Caco-2 (cell line): ENCODE results near the gene KAT8. TPM values are rescaled to one million over a fixed set of nuclear protein-coding genes. Genes with fewer than 3 reads are reported as not detected.

Experiments
- BruUV-seq: library from RNA; stranded (reverse); fragments of 400-500 nt; replicated peaks from 2 replicates; lab custom pipeline; 2021; lab: Mats Ljungman, UMichigan
- CTCF ChIA-PET: fragments of 300-600 bp; sonication (Branson Sonifier 250); formaldehyde crosslinking; loops from one replicate; lab custom pipeline; 2022; ENCODE audit warnings: antibody characterized with exemption; lab: Charles Lee
- POLR2A ChIA-PET: fragments of 300-600 bp; sonication (Branson Sonifier 250); formaldehyde crosslinking; loops from one replicate; lab custom pipeline; 2022; ENCODE audit warnings: antibody characterized with exemption; lab: Charles Lee
- DNase-seq, 2 experiments: peaks; one replicate each; pipeline versions ENCODE4 v3.0.0 to v3.0.0-alpha.2; 2020 to 2022
- H3K27me3 ChIP-seq: replicated peaks from 2 replicates; pipeline ENCODE4 v1.6.0; 2011; ENCODE audit warnings: low read length; ENCODE audit not compliant: control insufficient read depth, insufficient read depth
- H3K36me3 ChIP-seq: 2 replicates; pipeline ENCODE4 v1.5.1; 2011; ENCODE audit warnings: low read length; ENCODE audit not compliant: control insufficient read depth, insufficient read depth
- H3K4me1 ChIP-seq: fragments of 250-450 bp; sonication (Bioruptor Pico); 2 replicates; pipeline ENCODE4 v1.5.1; 2020; ENCODE audit warnings: mild to moderate bottlenecking
- H3K4me3 ChIP-seq: 2 replicates; pipeline ENCODE4 v1.5.1; 2011; ENCODE audit warnings: low read depth, mild to moderate bottlenecking, control low read depth, low read length
- H3K9me3 ChIP-seq: fragments of 250-450 bp; sonication (Bioruptor Pico); 2 replicates; pipeline ENCODE4 v1.5.1; 2020; ENCODE audit warnings: mild to moderate bottlenecking, moderate library complexity
- H3K27ac Mint-ChIP-seq: one replicate; pipeline ENCODE4 v1.8.0; 2022; ENCODE audit warnings: mixed read lengths; ENCODE audit not compliant: unreplicated experiment
- H3K27me3 Mint-ChIP-seq: one replicate; pipeline ENCODE4 v1.8.0; 2022; ENCODE audit warnings: mixed read lengths; ENCODE audit not compliant: insufficient read depth, unreplicated experiment
- H3K36me3 Mint-ChIP-seq: one replicate; pipeline ENCODE4 v1.8.0; 2022; ENCODE audit warnings: mild to moderate bottlenecking, mixed read lengths; ENCODE audit not compliant: insufficient read depth, unreplicated experiment
- H3K4me1 Mint-ChIP-seq: one replicate; pipeline ENCODE4 v1.8.0; 2022; ENCODE audit warnings: low read depth, mixed read lengths; ENCODE audit not compliant: unreplicated experiment
- H3K4me3 Mint-ChIP-seq: one replicate; pipeline ENCODE4 v1.8.0; 2022; ENCODE audit warnings: mild to moderate bottlenecking, moderate library complexity, mixed read lengths; ENCODE audit not compliant: unreplicated experiment
- H3K9me3 Mint-ChIP-seq: one replicate; pipeline ENCODE4 v1.8.0; 2022; ENCODE audit warnings: mixed read lengths; ENCODE audit not compliant: unreplicated experiment
- intact Hi-C: fragments of 100-400 bp; cut with micrococcal nuclease; formaldehyde crosslinking; loops from one replicate; pipeline ENCODE4 v1.10.0; 2022; ENCODE audit not compliant: unreplicated experiment
- total RNA-seq: library from RNA; stranded (reverse); gene quantifications from 2 replicates; pipeline ENCODE4 v1.2.3, GENCODE V29; 2022
- TF ChIP-seq, protein P1 (sequence below), 2 experiments: fragments of 200-600 bp in 1 of 2; IDR thresholded peaks; 1 replicate in 1 of 2; 2 replicates in 1 of 2; pipeline versions ENCODE4 v1.5.1 to v1.8.0; 2011 to 2022; ENCODE audit warnings: antibody characterized with exemption in 1 of 2, control low read depth in 1 of 2, inconsistent platforms in 1 of 2, low read depth in 1 of 2, low read length in 1 of 2, mild to moderate bottlenecking in 1 of 2, moderate library complexity in 1 of 2; ENCODE audit not compliant: insufficient read depth in 1 of 2, severe bottlenecking in 1 of 2, unreplicated experiment in 1 of 2

The KAT8 gene
- total RNA-seq, 1 experiment from 2014 or later, result 46.2 TPM

DNA sequence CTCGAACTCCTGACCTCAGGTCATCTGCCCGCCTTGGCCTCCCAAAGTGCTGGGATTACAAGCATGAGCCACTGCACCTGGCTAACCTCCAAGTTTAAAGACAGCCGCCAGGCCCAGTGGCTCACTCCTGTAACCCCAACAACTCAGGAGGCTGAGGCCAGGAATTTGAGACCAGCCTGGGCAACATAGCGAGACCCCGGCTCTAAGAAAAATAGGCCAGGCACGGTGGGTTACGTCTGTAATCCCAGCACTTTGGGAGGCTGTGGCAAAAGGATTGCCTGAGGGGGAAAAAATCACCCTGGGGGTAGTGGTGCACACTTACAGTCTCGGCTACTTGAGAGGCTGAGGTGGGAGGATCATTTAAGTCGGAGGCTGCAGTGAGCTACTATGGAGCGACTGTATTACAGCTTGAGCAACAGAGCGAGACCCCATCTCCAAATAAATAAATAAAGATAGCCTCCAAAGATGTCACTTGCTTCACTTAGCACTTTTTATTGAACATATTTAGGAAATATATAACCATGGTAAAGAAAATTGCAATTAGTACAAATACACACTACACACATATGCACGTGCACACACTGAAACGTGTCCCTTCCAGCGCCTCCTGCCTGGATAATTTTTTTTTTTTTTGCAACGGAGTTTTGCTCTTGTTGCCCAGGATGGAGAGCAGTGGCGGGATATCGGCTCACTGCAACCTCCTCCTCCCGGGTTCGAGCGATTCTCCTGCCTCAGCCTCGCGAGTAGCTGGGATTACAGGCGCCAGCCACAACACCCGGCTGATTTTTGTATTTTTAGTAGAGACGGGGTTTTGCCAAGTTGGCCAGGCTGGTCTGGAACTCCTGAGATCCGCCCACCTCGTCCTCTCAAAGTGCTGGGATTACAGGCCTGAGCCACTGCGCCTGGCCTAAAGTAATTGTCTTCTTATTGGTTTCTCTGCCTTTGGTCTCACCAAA is 10.7 kb upstream of the KAT8 start:
- CTCF ChIA-PET, result interaction anchor here (0.6 kb wide), 1 partner anchor 320 kb away, joined by 4 read pairs; no protein-coding TSS in a partner anchor
- BruUV-seq, result no TSS peak
- no peak for DNase-seq
- no peaks in the 10 kb centered on the region for H3K36me3 ChIP-seq
- Mint-ChIP-seq H3K4me1 (peaks cover 6% of the 10 kb centered on the region), H3K27ac (no peak overlapping the region), H3K27me3 (no peaks in the 10 kb centered on the region), H3K4me3 (no peak overlapping the region), H3K9me3 (peaks cover 9% of the 10 kb centered on the region), H3K36me3 (peaks cover 13% of the 10 kb centered on the region)
- H3K27me3 ChIP-seq, result no peaks in the 10 kb centered on the region
- intact Hi-C loops, result loop anchor here (5.0 kb wide), 1 partner anchor 36 kb away; no protein-coding TSS in a partner anchor
- H3K4me3 ChIP-seq, result no peak overlapping the region
- no peaks in the 10 kb centered on the region for H3K4me1 ChIP-seq
- POLR2A ChIA-PET, result no interaction called here
- TF ChIP-seq, protein P1, sequence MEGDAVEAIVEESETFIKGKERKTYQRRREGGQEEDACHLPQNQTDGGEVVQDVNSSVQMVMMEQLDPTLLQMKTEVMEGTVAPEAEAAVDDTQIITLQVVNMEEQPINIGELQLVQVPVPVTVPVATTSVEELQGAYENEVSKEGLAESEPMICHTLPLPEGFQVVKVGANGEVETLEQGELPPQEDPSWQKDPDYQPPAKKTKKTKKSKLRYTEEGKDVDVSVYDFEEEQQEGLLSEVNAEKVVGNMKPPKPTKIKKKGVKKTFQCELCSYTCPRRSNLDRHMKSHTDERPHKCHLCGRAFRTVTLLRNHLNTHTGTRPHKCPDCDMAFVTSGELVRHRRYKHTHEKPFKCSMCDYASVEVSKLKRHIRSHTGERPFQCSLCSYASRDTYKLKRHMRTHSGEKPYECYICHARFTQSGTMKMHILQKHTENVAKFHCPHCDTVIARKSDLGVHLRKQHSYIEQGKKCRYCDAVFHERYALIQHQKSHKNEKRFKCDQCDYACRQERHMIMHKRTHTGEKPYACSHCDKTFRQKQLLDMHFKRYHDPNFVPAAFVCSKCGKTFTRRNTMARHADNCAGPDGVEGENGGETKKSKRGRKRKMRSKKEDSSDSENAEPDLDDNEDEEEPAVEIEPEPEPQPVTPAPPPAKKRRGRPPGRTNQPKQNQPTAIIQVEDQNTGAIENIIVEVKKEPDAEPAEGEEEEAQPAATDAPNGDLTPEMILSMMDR (IDR thresholded peaks at IDR 0.05; ENCODE audit: insufficient read depth in 1 of 2, low read depth in 1 of 2, low read length in 1 of 2, severe bottlenecking in 1 of 2, unreplicated experiment in 1 of 2), result no peak
- no peaks in the 10 kb centered on the region for H3K9me3 ChIP-seq

DNA sequence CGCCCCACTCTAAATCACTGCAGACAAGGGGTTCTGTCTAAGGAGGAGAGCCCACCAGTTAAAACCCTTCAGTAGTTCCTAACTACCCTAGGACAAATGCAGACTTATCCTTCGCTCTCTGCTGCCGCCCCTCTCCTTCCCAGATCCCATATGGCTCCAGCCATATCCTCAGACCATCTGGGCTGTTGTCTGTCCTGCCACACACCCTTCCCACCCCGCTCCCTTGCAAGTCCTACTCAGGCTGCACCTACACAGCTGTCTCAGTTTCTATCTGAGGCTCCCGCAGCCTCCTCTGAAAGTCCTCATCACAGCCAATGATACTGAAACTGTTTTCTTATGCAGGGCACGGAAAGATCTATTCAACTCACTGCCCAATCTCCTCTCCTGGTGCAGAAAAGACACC is 10.0 kb upstream of the KAT8 start:
- Histone ChIP-seq H3K36me3 (no peaks in the 10 kb centered on the region), H3K4me3 (peak overlapping the region; percentile 97; the same call in 1 of the 2 replicates), H3K27me3 (no peaks in the 10 kb centered on the region), H3K4me1 (no peaks in the 10 kb centered on the region), H3K9me3 (no peaks in the 10 kb centered on the region)
- Mint-ChIP-seq H3K27me3 (no peaks in the 10 kb centered on the region), H3K9me3 (peaks cover 9% of the 10 kb centered on the region), H3K36me3 (peaks cover 13% of the 10 kb centered on the region), H3K4me3 (peak overlapping the region; percentile 79), H3K4me1 (peaks cover 6% of the 10 kb centered on the region), H3K27ac (no peak overlapping the region)
- no peak for DNase-seq
- ChIA-PET POLR2A (no interaction called here), CTCF (interaction anchor here (0.5 kb wide), 1 partner anchor 27 kb away, joined by 3 read pairs; no protein-coding TSS in a partner anchor)
- BruUV-seq, result no TSS peak
- TF ChIP-seq, protein P1 (IDR thresholded peaks at IDR 0.05; ENCODE audit: insufficient read depth in 1 of 2, low read depth in 1 of 2, low read length in 1 of 2, severe bottlenecking in 1 of 2, unreplicated experiment in 1 of 2), result no peak
- intact Hi-C loops, result loop anchor here (5.0 kb wide), 1 partner anchor 35 kb away; no protein-coding TSS in a partner anchor

DNA sequence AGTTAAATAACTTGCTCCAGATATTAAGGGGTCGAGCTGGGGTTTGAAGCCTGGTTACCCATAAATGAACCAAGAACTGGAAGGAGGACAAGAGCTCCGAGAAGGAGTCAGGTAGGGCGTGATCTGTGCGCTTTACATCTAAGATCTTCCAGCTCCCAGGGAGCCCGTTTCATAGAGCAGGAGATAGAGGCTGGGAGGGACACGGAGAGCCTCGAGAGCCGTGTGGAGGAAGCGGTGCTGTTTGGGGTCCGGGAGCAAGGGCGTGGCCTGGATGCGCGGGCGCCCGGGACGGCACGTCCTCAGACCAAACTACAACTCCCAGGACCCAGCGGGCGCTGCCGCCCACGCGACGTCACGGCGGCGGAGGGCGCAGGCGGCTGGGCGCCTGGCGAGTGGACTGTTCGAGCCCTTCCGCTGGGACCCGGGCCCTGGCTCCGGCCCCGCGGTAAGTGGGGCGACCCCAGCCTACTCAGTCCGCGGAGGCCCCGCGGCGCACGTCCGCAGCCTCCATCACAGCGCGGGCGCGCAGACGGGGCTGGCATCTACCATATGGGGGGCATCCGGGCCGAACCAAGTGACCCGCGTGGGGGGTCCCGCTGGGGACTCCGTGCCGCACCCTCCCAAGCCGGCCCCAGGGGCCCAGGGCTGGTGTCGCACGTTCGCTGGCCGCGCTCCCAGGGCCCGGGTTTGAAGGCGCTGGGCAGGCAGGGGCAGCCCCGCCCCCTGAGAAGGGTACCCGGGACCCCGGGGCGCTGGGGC is 9.2 kb upstream of the KAT8 start, which contains the start of gene BCKDK:
Gene BCKDK, plus strand, starts transcription at position 352 of the 759 bp plus-strand sequence. CDS start 838 bp downstream, outside the sequence.
- Histone ChIP-seq H3K4me3 (peak within 1 kb of the TSS; percentile 97), H3K36me3 (no peaks in the 10 kb centered on the region), H3K4me1 (peaks cover under 1% of the 10 kb centered on the region), H3K27me3 (no peaks in the 10 kb centered on the region), H3K9me3 (no peaks in the 10 kb centered on the region)
- intact Hi-C loops, result loop anchor here (5.0 kb wide), 1 partner anchor 34 kb away; no protein-coding TSS in a partner anchor
- H3K36me3 Mint-ChIP-seq, result peaks cover 13% of the 10 kb centered on the region
- BruUV-seq, result no TSS peak
- H3K4me3 Mint-ChIP-seq, result peak within 1 kb of the TSS; percentile 79
- H3K27ac Mint-ChIP-seq, result peak within 1 kb of the TSS; percentile 73
- peaks cover 6% of the 10 kb centered on the region for H3K4me1 Mint-ChIP-seq
- TF ChIP-seq, protein P1 (IDR thresholded peaks at IDR 0.05; ENCODE audit: insufficient read depth in 1 of 2, low read depth in 1 of 2, low read length in 1 of 2, severe bottlenecking in 1 of 2, unreplicated experiment in 1 of 2), result no peak
- POLR2A ChIA-PET, result no interaction called here
- CTCF ChIA-PET, result interaction anchor here (0.5 kb wide), 1 partner anchor 26 kb away, joined by 3 read pairs; no protein-coding TSS in a partner anchor
- H3K27me3 Mint-ChIP-seq, result no peaks in the 10 kb centered on the region
- peak; percentile 64 to 75 for DNase-seq
- H3K9me3 Mint-ChIP-seq, result peaks cover 7% of the 10 kb centered on the region
